Spinal cord (tissue), 10 donors: Measurements from ENCODE around the gene PARL. TPM values are rescaled to one million over a fixed set of nuclear protein-coding genes. Genes with fewer than 3 reads are reported as not detected.
"Not testable (repeated sequence)": the region's sequence is repeated elsewhere in the genome, so short reads cannot be mapped to it uniquely, and the experiment has no call there.

Source experiments
- DNase-seq, 6 donors: peaks; one replicate each; pipeline versions ENCODE4 v3.0.0 to v3.0.0-alpha.2; 2013 to 2015; ENCODE audit warnings: low spot score in 6 of 6, low read depth in 4 of 6
- H3K27ac ChIP-seq: one replicate; pipeline ENCODE4 v1.5.1; 2013; ENCODE audit warnings: low read depth, low read length, control low read depth
- H3K27me3 ChIP-seq: one replicate; pipeline ENCODE4 v1.6.1; 2013; ENCODE audit warnings: low read length; ENCODE audit not compliant: control insufficient read depth, insufficient read depth
- H3K36me3 ChIP-seq: one replicate; pipeline ENCODE4 v1.6.1; 2013; ENCODE audit warnings: low read length; ENCODE audit not compliant: control insufficient read depth, insufficient read depth
- H3K4me1 ChIP-seq: one replicate; pipeline ENCODE4 v1.6.1; 2013; ENCODE audit warnings: low read length; ENCODE audit not compliant: control insufficient read depth, insufficient read depth
- H3K4me3 ChIP-seq: one replicate; pipeline ENCODE4 v1.5.1; 2013; ENCODE audit warnings: low read depth, low read length, control low read depth
- H3K9me3 ChIP-seq: one replicate; pipeline ENCODE4 v1.6.1; 2013; ENCODE audit warnings: low read length; ENCODE audit not compliant: control insufficient read depth, insufficient read depth
- WGBS: methylation state at CpG from one replicate; pipeline ENCODE4 v1.1.5; 2013; ENCODE audit warnings: missing lambda C conversion rate; ENCODE audit not compliant: insufficient coverage; 5-methylcytosine and 5-hydroxymethylcytosine counted together
- polyA plus RNA-seq, 2 donors: library from polyadenylated mRNA; unstranded; fragments of 120-200 nt; gene quantifications; one replicate each; pipeline ENCODE4 v1.2.1, GENCODE V29; 2013; ENCODE audit not compliant: insufficient read length in 2 of 2
- small RNA-seq: library from RNA; depleted of rRNA; stranded (forward); fragments of <200 nt; gene quantifications from one replicate; pipeline ENCODE3, GENCODE V24; 2014; ENCODE audit warnings: low replicate concordance
- total RNA-seq, 2 donors: library from RNA; depleted of rRNA in 1 of 2; stranded (reverse); fragments of 120-200 nt in 1 of 2; fragments of >200 nt in 1 of 2; gene quantifications; one replicate each; pipeline versions ENCODE4 v1.2.3 to v1.2.4, GENCODE V29; 2013 to 2014
- donor health status: healthy.

The PARL gene
- total and polyA plus RNA-seq, 4 donors = 22.6 to 46.6 (median 41.9) TPM

GRCh38 chr3:183784503-183784902, 100.2 kb downstream of the PARL start:
- not testable (repeated sequence) for H3K27ac ChIP-seq
- peaks cover 35% of the 10 kb centered on the region for H3K36me3 ChIP-seq

DNA sequence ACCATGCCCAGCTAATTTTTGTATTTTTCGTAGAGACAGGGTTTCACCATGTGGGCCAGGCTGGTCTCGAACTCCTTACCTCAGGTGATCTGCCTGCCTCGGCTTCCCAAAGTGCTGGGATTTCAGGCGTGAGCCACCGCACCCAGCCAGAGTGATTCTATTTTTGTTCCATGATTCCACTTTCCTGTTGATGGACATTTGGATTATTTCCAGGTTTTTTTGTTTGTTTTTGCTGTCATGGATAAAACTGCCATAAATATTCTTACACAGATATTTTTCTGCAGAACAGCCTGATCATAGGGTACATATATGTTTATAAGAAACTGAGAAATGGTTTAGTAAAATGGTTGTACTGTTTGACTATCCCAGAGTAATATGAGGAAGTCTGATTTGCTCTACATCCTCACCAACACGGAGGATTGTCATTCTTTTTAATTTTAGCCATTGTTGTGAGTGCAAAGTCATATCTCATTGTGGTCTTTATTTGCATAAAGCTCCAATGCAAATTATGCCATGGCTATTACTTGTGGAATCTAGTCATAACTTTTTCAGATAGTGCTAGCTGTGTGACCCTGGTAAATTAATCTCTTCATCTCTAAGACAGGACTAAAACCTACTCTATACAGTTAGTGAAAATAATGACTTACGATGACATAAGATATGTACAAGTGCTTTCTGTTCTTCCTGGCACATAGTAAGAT, 102.0 kb downstream of the PARL start:
- WGBS = 97% methylated on average over 3 of the region's 7 CpGs
- H3K4me3 ChIP-seq = no peak overlapping the region
- no peaks in the 10 kb centered on the region for H3K4me1 ChIP-seq
- H3K27ac ChIP-seq = no peak overlapping the region
- H3K36me3 ChIP-seq = peaks cover 44% of the 10 kb centered on the region
- DNase-seq = no peak
- H3K27me3 ChIP-seq = no peaks in the 10 kb centered on the region
- H3K9me3 ChIP-seq = no peaks in the 10 kb centered on the region

More at GRCh38 chr3:183784503-183784902, 100.2 kb downstream of the PARL start:
- H3K27me3 ChIP-seq, H3K4me1 ChIP-seq, H3K4me3 ChIP-seq, DNase-seq, H3K9me3 ChIP-seq: not testable (repeated sequence)
- WGBS = 100% methylated on average over 3 of the region's 10 CpGs

DNA sequence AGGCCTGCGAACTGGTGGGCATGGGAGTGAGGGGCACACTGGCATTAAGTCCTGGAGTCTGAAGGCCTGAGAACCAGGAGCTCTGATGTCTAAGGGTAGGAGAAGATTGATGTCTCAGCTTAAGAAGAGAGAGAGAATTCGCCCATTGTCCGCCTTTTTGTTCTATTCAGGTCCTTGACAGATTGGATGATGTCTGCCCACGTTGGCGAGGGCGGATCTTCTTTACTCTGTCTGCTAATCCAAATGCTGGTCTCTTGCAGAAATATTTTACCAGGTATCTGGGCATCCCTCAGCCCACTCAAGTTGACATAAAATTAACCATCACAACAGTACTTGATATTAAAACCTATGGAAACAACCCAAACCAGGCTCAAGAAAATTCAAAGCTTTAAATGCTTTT, 103.4 kb downstream of the PARL start:
- H3K27ac ChIP-seq = no peak overlapping the region
- H3K4me1 ChIP-seq = no peaks in the 10 kb centered on the region
- no peak for DNase-seq
- H3K4me3 ChIP-seq = no peak overlapping the region
- no peaks in the 10 kb centered on the region for H3K9me3 ChIP-seq
- H3K36me3 ChIP-seq = peaks cover 43% of the 10 kb centered on the region
- WGBS = 80% methylated on average over 6 of the region's 6 CpGs
- H3K27me3 ChIP-seq = no peaks in the 10 kb centered on the region

- Histone ChIP-seq H3K27me3 (no peaks in the 10 kb centered on the region), H3K4me3 (no peak overlapping the region), H3K9me3 (no peaks in the 10 kb centered on the region), H3K36me3 (peaks cover 48% of the 10 kb centered on the region), H3K4me1 (no peaks in the 10 kb centered on the region), H3K27ac (no peak overlapping the region)
- no peak for DNase-seq
- 89% methylated on average over 7 of the region's 14 CpGs for WGBS
Observed at GRCh38 chr3:183779896-183780465, 104.7 kb downstream of the PARL start.

Small RNAs within 50 kb of the gene (small RNA-seq; reads per million reads assigned to genes)
- not detected for gene MIR4448

Other genes starting within 250 kb of the PARL start
- gene KLHL24, start 249.3 kb downstream of the PARL start, total RNA-seq = 100 to 1,000 TPM in 1 of 2 donors, 10 to 100 TPM in 1; 71.9 to 162 TPM
- 10 to 100 TPM; 26.2 to 30.1 TPM for gene KLHL24, start 249.3 kb downstream of the PARL start, polyA plus RNA-seq
- 10 to 100 TPM; 33.8 to 43.3 TPM for gene YEATS2, start 187.1 kb downstream of the PARL start, total RNA-seq
- gene YEATS2, start 187.1 kb downstream of the PARL start, polyA plus RNA-seq = 10 to 100 TPM; 32.9 to 40.8 TPM
- gene MAP6D1, start 59.3 kb downstream of the PARL start, total RNA-seq = 10 to 100 TPM; 10.7 to 17.1 TPM
- gene MAP6D1, start 59.3 kb downstream of the PARL start, polyA plus RNA-seq = 10 to 100 TPM; 29.1 to 40.7 TPM
- gene ABCC5, start 133.0 kb upstream of the PARL start, total RNA-seq = 10 to 100 TPM; 40.7 to 43.0 TPM
- 10 to 100 TPM; 77.3 to 89.2 TPM for gene ABCC5, start 133.0 kb upstream of the PARL start, polyA plus RNA-seq
- gene HTR3D, start 146.9 kb upstream of the PARL start, total RNA-seq = not detected
- not detected for gene HTR3D, start 146.9 kb upstream of the PARL start, polyA plus RNA-seq
- not detected for gene HTR3C, start 168.2 kb upstream of the PARL start, total RNA-seq
- gene HTR3C, start 168.2 kb upstream of the PARL start, polyA plus RNA-seq = not detected
- not detected for gene HTR3E, start 212.2 kb upstream of the PARL start, total RNA-seq
- gene HTR3E, start 212.2 kb upstream of the PARL start, polyA plus RNA-seq = not detected